Parathyroid adenoma (tissue), 2 donors: ENCODE results near the gene MYL3.
A peak's percentile ranks its signal among the peaks of the same experiment; 100 is the strongest.

ENCODE experiments used
- H2AFZ ChIP-seq: fragments of 300-600 bp; sonication (generic); one replicate; pipeline ENCODE4 v1.7.0; 2017; ENCODE audit warnings: antibody characterized with exemption, mild to moderate bottlenecking
- H3K27ac ChIP-seq: fragments of 300-600 bp; sonication (generic); one replicate; pipeline ENCODE4 v1.7.0; 2017
- H3K27me3 ChIP-seq: fragments of 300-600 bp; sonication (generic); one replicate; pipeline ENCODE4 v1.7.0; 2017; ENCODE audit warnings: low read length; ENCODE audit not compliant: control insufficient read depth, insufficient read depth
- H3K36me3 ChIP-seq: fragments of 300-600 bp; sonication (generic); one replicate; pipeline ENCODE4 v1.7.0; 2017; ENCODE audit warnings: low read length; ENCODE audit not compliant: control insufficient read depth, insufficient read depth
- H3K4me1 ChIP-seq: fragments of 300-600 bp; sonication (generic); one replicate; pipeline ENCODE4 v1.7.0; 2017; ENCODE audit warnings: control low read depth
- H3K4me2 ChIP-seq: fragments of 300-600 bp; sonication (generic); one replicate; pipeline ENCODE4 v1.7.0; 2017; ENCODE audit warnings: low read length
- H3K4me3 ChIP-seq: fragments of 300-600 bp; sonication (generic); one replicate; pipeline ENCODE4 v1.7.0; 2017; ENCODE audit warnings: low read depth, low read length
- H3K79me2 ChIP-seq: fragments of 300-600 bp; sonication (generic); one replicate; pipeline ENCODE4 v1.7.0; 2017; ENCODE audit warnings: control low read depth
- H3K9ac ChIP-seq: fragments of 300-600 bp; sonication (generic); one replicate; pipeline ENCODE4 v1.7.0; 2017; ENCODE audit warnings: mild to moderate bottlenecking
- H3K9me3 ChIP-seq: fragments of 300-600 bp; sonication (generic); one replicate; pipeline ENCODE4 v1.7.0; 2017; ENCODE audit warnings: low read length; ENCODE audit not compliant: control insufficient read depth
- TF ChIP-seq, protein P1 (sequence below): fragments of 300-600 bp; sonication (generic); IDR thresholded peaks from one replicate; pipeline ENCODE4 v1.7.0; 2017; ENCODE audit warnings: antibody characterized with exemption, mild to moderate bottlenecking
- donor health status: primary hyperparathyroidism.

The MYL3 gene

DNA sequence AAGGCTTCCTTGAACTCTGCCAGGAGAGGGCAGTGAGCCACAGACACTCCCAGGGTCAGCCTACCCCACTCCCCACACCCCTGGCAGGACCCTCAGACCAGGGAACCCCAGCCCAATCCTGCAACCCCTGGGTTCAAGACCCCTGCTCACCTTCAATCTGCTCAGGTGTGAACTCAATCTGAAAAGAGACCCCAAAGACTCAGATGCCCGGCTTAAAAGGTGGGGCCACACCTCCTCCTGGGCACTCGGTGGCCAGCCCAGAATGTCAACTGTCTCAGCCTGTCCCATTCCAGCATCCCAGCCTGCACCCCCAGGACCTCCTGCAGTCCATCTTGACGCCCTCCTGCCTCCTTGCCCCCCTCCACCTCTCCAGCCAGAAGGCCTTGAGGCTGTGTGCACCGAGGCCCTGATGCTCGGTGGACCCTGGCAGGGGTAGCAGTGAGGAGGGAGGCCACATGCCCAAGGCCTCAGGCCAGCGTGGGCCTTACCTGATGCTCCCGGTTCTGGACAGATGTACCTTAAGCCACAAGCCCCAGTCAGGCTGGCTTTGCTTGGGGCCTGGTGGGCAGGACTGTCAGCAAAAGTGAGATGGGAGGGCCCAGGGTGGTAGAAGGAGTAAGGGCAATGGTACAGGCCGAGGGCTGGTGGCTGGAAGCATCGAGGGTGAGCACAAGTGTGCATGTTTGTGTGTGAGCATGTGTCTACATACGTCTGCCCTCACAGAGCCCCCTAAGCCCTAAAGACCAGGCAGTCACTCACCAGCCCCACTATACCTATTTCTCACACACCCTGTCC, 2.2 kb downstream of the MYL3 start:
- no peak overlapping the region for H3K4me2 ChIP-seq
- H3K27ac ChIP-seq: no peak overlapping the region
- H3K4me1 ChIP-seq: peaks cover 12% of the 10 kb centered on the region
- H3K27me3 ChIP-seq: no peaks in the 10 kb centered on the region
- TF ChIP-seq, protein P1, sequence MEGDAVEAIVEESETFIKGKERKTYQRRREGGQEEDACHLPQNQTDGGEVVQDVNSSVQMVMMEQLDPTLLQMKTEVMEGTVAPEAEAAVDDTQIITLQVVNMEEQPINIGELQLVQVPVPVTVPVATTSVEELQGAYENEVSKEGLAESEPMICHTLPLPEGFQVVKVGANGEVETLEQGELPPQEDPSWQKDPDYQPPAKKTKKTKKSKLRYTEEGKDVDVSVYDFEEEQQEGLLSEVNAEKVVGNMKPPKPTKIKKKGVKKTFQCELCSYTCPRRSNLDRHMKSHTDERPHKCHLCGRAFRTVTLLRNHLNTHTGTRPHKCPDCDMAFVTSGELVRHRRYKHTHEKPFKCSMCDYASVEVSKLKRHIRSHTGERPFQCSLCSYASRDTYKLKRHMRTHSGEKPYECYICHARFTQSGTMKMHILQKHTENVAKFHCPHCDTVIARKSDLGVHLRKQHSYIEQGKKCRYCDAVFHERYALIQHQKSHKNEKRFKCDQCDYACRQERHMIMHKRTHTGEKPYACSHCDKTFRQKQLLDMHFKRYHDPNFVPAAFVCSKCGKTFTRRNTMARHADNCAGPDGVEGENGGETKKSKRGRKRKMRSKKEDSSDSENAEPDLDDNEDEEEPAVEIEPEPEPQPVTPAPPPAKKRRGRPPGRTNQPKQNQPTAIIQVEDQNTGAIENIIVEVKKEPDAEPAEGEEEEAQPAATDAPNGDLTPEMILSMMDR: no peak
- H3K36me3 ChIP-seq: no peaks in the 10 kb centered on the region
- H2AFZ ChIP-seq: no peak overlapping the region
- no peaks in the 10 kb centered on the region for H3K9me3 ChIP-seq
- no peak overlapping the region for H3K9ac ChIP-seq
- no peaks in the 10 kb centered on the region for H3K79me2 ChIP-seq
- no peak overlapping the region for H3K4me3 ChIP-seq

DNA sequence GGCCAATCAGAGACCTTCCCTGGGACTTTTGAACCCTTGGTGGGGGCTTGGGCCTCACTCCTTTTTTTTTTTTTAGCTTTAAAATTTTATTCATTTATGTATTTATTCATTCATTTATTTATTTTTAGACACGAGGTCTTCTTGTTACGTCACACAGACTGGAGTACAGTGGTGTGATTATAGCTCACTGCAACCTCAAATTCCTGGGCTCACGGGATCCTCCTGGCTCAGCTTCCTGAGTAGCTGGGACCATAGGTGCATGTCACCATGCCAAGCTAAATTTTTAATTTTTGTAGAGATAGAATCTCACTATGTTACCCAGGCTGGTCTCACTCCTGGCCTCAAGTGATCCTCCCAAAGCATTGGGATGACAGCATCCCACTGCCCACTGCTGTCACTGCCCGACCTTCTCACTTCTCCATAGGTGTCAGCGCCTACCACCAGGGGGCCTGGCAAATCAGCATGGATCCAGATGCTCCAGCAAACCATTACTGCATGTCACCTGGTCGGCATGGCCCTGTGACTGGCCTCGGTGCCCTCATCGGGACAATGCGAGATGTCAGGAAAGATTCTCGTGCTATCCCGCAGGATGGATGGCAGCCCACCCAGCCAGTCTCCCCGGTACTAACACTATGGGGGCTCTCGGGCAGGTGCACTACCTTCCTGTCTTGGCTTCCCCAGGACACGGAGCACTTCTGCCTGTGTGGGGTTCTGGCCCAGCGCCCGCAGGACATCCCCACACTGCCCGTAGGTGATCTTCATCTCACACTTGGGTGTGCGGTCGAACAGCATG, 3.0 kb downstream of the MYL3 start:
- no peak overlapping the region for H3K4me2 ChIP-seq
- no peaks in the 10 kb centered on the region for H3K27me3 ChIP-seq
- H3K27ac ChIP-seq: no peak overlapping the region
- H3K4me3 ChIP-seq: no peak overlapping the region
- H3K9ac ChIP-seq: no peak overlapping the region
- peaks cover 8% of the 10 kb centered on the region for H3K4me1 ChIP-seq
- H2AFZ ChIP-seq: no peak overlapping the region
- H3K36me3 ChIP-seq: no peaks in the 10 kb centered on the region
- TF ChIP-seq, protein P1: peak; percentile 34
- no peaks in the 10 kb centered on the region for H3K9me3 ChIP-seq
- H3K79me2 ChIP-seq: no peaks in the 10 kb centered on the region

- Histone ChIP-seq H3K36me3 (no peaks in the 10 kb centered on the region), H3K4me2 (no peak overlapping the region), H2AFZ (no peak overlapping the region), H3K4me3 (no peak overlapping the region), H3K9me3 (no peaks in the 10 kb centered on the region), H3K4me1 (no peaks in the 10 kb centered on the region), H3K9ac (no peak overlapping the region), H3K27me3 (no peaks in the 10 kb centered on the region), H3K79me2 (no peaks in the 10 kb centered on the region), H3K27ac (no peak overlapping the region)
- TF ChIP-seq, protein P1: no peak
Measured at GRCh38 chr3:46859001-46859710, 4.1 kb downstream of the MYL3 start.

DNA sequence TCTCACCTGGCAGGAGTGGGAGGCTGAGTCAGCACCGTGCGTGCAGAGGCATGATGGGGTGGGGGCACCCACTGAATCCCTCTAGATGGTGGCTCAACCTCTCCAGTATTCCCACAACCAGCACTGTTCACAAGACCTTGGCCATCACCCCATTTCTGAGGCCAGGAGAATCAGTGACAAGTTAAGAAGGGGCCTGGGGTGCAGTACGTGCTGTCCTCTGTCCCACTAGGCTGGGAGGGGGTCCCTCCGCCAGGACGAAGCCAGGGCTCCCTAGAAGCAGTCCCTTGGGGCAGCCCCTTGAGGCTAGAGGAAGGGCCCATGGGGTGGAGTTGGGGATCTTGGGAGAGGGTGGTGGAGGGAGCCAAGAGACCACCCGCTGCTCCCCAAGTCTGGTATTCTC, 4.8 kb downstream of the MYL3 start:
- no peaks in the 10 kb centered on the region for H3K27me3 ChIP-seq
- no peaks in the 10 kb centered on the region for H3K9me3 ChIP-seq
- H3K27ac ChIP-seq: no peak overlapping the region
- H3K79me2 ChIP-seq: no peaks in the 10 kb centered on the region
- no peak overlapping the region for H3K9ac ChIP-seq
- H3K4me3 ChIP-seq: no peak overlapping the region
- H3K4me1 ChIP-seq: no peaks in the 10 kb centered on the region
- TF ChIP-seq, protein P1: no peak
- H2AFZ ChIP-seq: no peak overlapping the region
- H3K4me2 ChIP-seq: no peak overlapping the region
- H3K36me3 ChIP-seq: no peaks in the 10 kb centered on the region
